HG03565 (cell line): Measurements from ENCODE around the gene SYNE2.
A peak's percentile ranks its signal among the peaks of the same experiment; 100 is the strongest.
"Not testable (repeated sequence)": the region's sequence is repeated elsewhere in the genome, so short reads cannot be mapped to it uniquely, and the experiment has no call there.

Experiments
- ATAC-seq: cut with Tn5 transposase; IDR thresholded peaks from one replicate; pipeline ENCODE4 v1.9.1; 2021; ENCODE audit warnings: mild to moderate bottlenecking, moderate library complexity; ENCODE audit not compliant: unreplicated experiment

The SYNE2 gene

GRCh38 chr14:63869940-63870752 lies 17.3 kb downstream of the SYNE2 start:
- ATAC-seq = peak; percentile 52

DNA sequence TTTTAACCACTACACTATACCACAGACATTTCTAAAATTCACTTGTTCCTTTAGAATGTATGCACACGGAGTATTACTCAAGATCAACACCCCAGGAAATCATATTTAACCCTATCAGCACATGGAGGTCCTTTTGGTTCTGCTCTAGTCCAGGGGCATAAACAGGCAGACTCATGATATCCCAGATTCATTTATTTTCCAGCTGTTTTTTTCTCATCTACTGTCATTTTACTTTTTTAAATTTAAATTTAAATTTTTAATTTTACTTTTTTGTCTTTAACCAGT lies 17.9 kb downstream of the SYNE2 start:
- ATAC-seq = not testable (repeated sequence)

DNA sequence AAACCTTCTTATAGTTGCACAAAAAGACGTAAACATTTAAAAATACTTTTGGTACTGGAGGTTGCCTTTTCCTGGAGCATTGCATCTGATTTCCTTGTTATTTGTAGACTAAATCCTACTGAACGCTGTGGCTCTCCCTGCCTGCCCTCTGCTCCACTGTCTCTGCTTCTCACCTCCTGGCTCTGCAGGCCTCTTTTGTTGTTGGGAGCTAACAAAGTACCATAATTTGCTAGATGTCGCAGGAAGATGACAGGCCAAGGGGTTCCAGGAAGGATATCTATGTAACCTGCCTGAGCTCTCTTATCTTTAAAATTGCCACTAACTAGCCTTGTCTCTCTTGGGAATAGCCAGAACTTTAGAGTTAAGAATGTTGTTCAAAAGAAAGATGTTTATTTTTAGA lies 21.4 kb downstream of the SYNE2 start:
- no peak for ATAC-seq

GRCh38 chr14:63875311-63875710 lies 22.5 kb downstream of the SYNE2 start:
- no peak for ATAC-seq

DNA sequence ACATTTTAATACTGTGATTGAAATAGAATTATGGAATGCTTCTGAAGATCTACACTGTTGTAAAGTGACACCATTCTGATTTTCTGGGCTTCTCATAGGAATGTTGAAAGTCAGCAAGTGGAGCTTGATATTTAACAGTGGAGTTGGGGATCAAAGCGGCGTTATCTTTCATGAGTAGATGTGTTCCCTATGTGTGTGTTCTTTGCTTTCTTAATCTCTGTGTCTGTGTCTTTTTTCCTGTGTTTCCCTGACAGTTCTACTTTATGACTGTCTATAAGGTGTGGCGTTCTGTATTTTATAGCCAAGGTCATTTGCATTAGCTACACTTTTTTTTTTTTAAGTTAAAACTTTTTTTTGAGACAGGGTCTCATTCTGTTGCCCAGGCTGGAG lies 24.7 kb downstream of the SYNE2 start:
- no peak for ATAC-seq

DNA sequence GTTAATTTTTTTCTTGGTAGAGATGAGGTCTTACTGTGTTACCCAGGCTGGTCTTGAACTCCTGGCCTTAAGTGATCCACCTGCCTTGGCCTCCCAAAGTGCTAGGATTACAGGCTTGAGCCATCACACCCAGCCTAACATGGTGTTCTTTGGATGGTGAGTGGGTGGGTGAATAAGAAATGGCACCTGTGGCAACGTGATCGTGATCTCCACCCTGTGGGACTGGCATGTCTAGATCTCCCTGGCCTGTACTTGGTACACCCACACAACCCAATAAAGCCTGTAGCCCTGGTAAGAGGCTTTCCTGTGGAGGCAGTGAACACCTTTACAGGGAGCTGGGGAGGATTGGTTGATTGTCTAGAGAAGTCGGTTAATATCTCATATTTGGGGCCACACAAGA lies 25.2 kb downstream of the SYNE2 start:
- ATAC-seq = no peak

DNA sequence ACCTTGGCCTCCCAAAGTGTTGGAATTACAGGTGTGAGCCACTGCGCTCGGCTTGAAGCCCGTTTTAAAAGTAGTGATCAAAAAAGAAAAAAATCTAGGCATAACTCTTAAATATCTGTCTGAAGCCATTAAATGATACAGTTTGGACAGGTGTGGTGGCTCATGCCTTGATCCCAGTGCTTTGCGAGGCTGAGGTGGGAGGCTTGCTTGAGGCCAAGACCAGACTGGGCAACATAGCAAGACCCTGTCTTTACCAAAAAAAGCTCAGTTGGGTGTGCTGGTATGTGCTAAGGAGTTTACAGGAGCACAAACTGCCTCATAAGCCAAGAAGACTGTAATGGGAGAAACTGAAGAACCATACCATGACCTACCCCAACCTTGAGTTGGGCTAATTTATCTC lies 26.0 kb downstream of the SYNE2 start:
- no peak for ATAC-seq

GRCh38 chr14:63881926-63882325 lies 29.1 kb downstream of the SYNE2 start:
- ATAC-seq = no peak

DNA sequence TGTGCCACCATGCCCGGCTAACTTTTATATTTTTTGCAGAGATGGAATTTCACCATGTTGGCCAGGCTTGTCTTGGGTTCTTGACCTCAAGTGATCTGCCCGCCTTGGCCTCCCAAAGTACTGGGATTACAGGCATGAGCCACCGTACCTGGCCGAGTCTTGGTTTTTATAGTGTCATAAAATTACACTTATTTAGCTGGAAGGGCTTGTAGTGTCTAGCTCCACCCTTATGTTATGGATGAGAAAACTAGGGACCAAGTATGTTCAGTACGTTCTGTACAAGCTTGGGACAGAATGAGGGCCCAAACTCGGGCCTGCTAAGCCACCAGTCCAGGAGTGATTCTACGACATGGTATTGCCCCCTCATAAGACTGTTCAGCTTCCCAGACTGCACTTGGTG lies 35.1 kb downstream of the SYNE2 start:
- ATAC-seq = no peak

DNA sequence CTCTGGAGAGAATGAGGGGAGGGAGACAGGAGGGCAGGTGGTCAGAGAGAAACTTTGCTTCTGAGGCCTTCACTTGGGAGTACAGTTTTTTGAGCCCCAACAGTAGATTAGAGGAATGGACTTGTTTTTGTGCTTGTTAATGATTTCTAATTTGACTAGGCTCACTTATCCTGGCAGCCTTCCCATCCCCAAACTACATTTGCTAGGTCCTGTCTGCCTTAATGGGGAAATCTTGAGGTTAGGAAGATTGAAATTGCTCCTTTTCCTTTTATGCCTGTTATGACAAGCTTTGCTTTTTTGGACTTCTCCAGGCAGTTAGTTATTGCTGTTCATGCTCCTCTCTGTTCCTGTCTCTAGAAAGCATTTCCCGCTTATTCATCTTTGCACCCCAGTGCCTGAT lies 37.7 kb downstream of the SYNE2 start:
- ATAC-seq = no peak

- no peak for ATAC-seq
These were observed 38.6 kb downstream of the SYNE2 start for GRCh38 chr14:63891148-63891975.

GRCh38 chr14:63892265-63892664 lies 39.5 kb downstream of the SYNE2 start:
- ATAC-seq = no peak

- ATAC-seq = no peak
These were observed 41.1 kb downstream of the SYNE2 start for GRCh38 chr14:63893701-63894458.

- no peak for ATAC-seq
These were observed 42.7 kb downstream of the SYNE2 start for GRCh38 chr14:63895510-63895909.

GRCh38 chr14:63896278-63896720 lies 43.5 kb downstream of the SYNE2 start:
- no peak for ATAC-seq

DNA sequence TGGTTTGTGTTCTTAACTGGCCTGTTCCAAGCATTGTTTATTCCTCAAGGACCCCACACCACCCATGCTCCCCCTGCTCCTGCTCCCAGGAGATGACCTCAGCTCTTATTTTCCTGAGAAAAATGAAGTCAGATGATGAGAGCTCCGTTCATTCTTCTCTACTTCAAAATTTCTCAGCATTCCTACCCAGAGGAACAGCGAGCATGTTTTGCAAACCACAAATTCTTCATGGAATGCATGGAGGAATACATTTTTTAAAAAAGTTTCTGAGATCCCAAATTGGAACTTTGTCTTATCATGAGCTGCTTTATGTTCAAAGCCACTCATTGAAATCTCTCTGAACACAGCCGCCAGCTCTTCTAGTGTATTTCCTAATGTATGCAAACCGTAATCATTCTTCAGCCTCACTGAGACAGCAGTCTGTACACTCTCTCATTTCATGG lies 44.9 kb downstream of the SYNE2 start:
- ATAC-seq = no peak

- ATAC-seq = no peak
These were observed 47.1 kb downstream of the SYNE2 start for GRCh38 chr14:63899953-63900352.

GRCh38 chr14:63901434-63902085 lies 48.8 kb downstream of the SYNE2 start:
- no peak for ATAC-seq

- ATAC-seq = no peak
These were observed 49.7 kb downstream of the SYNE2 start for GRCh38 chr14:63902375-63902976.

- no peak for ATAC-seq
These were observed 51.9 kb downstream of the SYNE2 start for GRCh38 chr14:63904724-63905123.

GRCh38 chr14:63905370-63905769 lies 52.6 kb downstream of the SYNE2 start:
- no peak for ATAC-seq
